Mucosa of descending colon (tissue), 3 donors: ENCODE results near the gene SDHA. TPM values are rescaled to one million over a fixed set of nuclear protein-coding genes. Genes with fewer than 3 reads are reported as not detected.
"Not testable (repeated sequence)": the region's sequence is repeated elsewhere in the genome, so short reads cannot be mapped to it uniquely, and the experiment has no call there.

Experiments
- ATAC-seq: fragments of 200-7000 bp; cut with Tn5 transposase; one replicate; pipeline ENCODE4 v1.9.1; 2020; ENCODE audit warnings: mild to moderate bottlenecking, moderate library complexity
- DNase-seq, 3 donors: peaks; one replicate each; pipeline ENCODE4 v3.0.0-alpha.2; 2020
- H3K36me3 ChIP-seq: fragments of 200-600 bp; one replicate; pipeline ENCODE4 v1.8.0; 2021; ENCODE audit warnings: low read depth, mild to moderate bottlenecking
- H3K4me1 ChIP-seq: fragments of 200-600 bp; one replicate; pipeline ENCODE4 v1.8.0; 2021; ENCODE audit warnings: low read depth, mild to moderate bottlenecking
- H3K4me3 ChIP-seq: fragments of 200-600 bp; one replicate; pipeline ENCODE4 v1.8.0; 2021; ENCODE audit warnings: mild to moderate bottlenecking
- H3K9me3 ChIP-seq: fragments of 200-600 bp; one replicate; pipeline ENCODE4 v1.8.0; 2021; ENCODE audit warnings: mild to moderate bottlenecking
- intact Hi-C, 2 donors: fragments of 100-400 bp; cut with DNase I in 1 of 2; cut with micrococcal nuclease in 1 of 2; formaldehyde crosslinking; loops; one replicate each; pipeline versions ENCODE4 v1.11.0 to v1.11.1; 2022; cut with DNase I, micrococcal nuclease
- long read RNA-seq, 2 donors: library from polyadenylated mRNA; unstranded; transcript quantifications; one replicate each; pipeline ENCODE4 v2.0.0, GENCODE V29; 2019 to 2021
- total RNA-seq, 3 donors: library from RNA; stranded (reverse); fragmentation: NEBNext Ultra II Directional in 2 of 3; extraction: Animal tissue kit (Norgen Biotek cat#: 25700) in 2 of 3; gene quantifications; one replicate each; pipeline versions ENCODE4 v1.2.1 to v1.2.4, GENCODE V29; 2021 to 2023
- TF ChIP-seq, protein P1 (sequence below): fragments of 200-600 bp; IDR thresholded peaks from one replicate; pipeline ENCODE4 v1.8.0; 2022; ENCODE audit warnings: antibody characterized with exemption, mild to moderate bottlenecking
- donor health status: DM: no; HTN: no; CAD: no; lungs with moderate emphysema.
- donor health status: DM: no; HTN: no; CAD: no.
- donor health status: DM: no; HTN: yes; CAD: no.

The SDHA gene
- total RNA-seq = 100 to 1,000 TPM; 223 to 322 (median 249) TPM
- long read RNA-seq, donor 1, transcript SDHA-201 (15 exons, 2,390 nt) = major isoform, 382 of 445 reads
- long read RNA-seq, donor 1, transcript SDHA-204 (13 exons, 2,067 nt) = minor isoform, 7 of 445 reads
- long read RNA-seq, donor 1, partial matches to known transcripts = 39 of 445 reads
- long read RNA-seq, donor 1, other reads (novel, unspliced or antisense) = 15 of 445 reads
- long read RNA-seq, donor 2, transcript SDHA-201 (15 exons, 2,390 nt) = major isoform, 193 of 221 reads
- long read RNA-seq, donor 2, partial matches to known transcripts = 10 of 221 reads
- long read RNA-seq, donor 2, other reads (novel, unspliced or antisense) = 14 of 221 reads

- H3K9me3 ChIP-seq, H3K36me3 ChIP-seq, intact Hi-C loops, H3K4me1 ChIP-seq: not testable (repeated sequence)
- H3K4me3 ChIP-seq = peak within 1 kb of the TSS; percentile 95
- ATAC-seq (peak; percentile 94), DNase-seq (peak; percentile 96 to 99 (median 96))
Measured at GRCh38 chr5:217494-218456, at the start of gene SDHA, which contains the start of gene CCDC127. Gene SDHA (plus strand): TSS chr5:218320. CDS start chr5:218356, 36 bp downstream. Gene CCDC127 (minus strand): TSS chr5:218153. CDS start chr5:216849, 1,304 bp downstream.

DNA sequence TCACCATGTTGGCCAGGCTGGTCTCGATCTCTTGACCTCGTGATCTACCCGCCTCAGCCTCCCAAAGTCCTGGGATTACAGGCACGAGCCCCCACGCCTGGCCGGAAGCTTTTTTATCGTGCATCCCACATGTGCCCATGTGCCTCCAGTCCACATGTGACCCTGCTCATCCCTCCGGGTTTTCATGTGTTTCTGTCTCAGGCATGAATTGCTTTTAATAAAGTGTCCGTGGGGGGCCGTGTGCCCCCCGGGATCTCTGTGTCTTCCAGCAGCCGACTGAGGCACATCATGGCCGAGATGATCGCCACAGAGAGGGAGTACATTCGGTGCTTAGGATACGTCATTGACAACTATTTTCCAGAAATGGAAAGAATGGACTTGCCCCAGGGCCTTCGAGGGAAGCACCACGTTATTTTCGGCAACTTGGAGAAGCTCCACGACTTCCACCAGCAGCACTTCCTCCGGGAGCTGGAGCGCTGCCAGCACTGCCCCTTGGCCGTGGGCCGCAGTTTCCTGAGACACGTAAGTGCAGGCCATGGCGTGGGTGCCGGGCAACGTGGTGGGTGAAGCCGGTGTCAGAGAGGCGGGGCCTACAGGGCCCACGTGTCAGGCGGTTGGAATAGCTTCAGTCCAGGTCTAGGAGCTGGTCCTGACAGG is 48.9 kb upstream of the SDHA start:
- Histone ChIP-seq H3K4me1 (no peaks in the 10 kb centered on the region), H3K36me3 (no peaks in the 10 kb centered on the region), H3K4me3 (no peak overlapping the region), H3K9me3 (no peaks in the 10 kb centered on the region)
- TF ChIP-seq, protein P1, sequence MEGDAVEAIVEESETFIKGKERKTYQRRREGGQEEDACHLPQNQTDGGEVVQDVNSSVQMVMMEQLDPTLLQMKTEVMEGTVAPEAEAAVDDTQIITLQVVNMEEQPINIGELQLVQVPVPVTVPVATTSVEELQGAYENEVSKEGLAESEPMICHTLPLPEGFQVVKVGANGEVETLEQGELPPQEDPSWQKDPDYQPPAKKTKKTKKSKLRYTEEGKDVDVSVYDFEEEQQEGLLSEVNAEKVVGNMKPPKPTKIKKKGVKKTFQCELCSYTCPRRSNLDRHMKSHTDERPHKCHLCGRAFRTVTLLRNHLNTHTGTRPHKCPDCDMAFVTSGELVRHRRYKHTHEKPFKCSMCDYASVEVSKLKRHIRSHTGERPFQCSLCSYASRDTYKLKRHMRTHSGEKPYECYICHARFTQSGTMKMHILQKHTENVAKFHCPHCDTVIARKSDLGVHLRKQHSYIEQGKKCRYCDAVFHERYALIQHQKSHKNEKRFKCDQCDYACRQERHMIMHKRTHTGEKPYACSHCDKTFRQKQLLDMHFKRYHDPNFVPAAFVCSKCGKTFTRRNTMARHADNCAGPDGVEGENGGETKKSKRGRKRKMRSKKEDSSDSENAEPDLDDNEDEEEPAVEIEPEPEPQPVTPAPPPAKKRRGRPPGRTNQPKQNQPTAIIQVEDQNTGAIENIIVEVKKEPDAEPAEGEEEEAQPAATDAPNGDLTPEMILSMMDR = no peak
- ATAC-seq (no peak), DNase-seq (no peak)
- intact Hi-C loops = no loop called here

GRCh38 chr5:169728-170094 is 48.4 kb upstream of the SDHA start:
- H3K36me3 ChIP-seq = no peaks in the 10 kb centered on the region
- no peak for ATAC-seq
- no peak for DNase-seq
- H3K4me1 ChIP-seq = no peaks in the 10 kb centered on the region
- TF ChIP-seq, protein P1 = no peak
- intact Hi-C loops = no loop called here
- no peaks in the 10 kb centered on the region for H3K9me3 ChIP-seq
- H3K4me3 ChIP-seq = no peak overlapping the region

DNA sequence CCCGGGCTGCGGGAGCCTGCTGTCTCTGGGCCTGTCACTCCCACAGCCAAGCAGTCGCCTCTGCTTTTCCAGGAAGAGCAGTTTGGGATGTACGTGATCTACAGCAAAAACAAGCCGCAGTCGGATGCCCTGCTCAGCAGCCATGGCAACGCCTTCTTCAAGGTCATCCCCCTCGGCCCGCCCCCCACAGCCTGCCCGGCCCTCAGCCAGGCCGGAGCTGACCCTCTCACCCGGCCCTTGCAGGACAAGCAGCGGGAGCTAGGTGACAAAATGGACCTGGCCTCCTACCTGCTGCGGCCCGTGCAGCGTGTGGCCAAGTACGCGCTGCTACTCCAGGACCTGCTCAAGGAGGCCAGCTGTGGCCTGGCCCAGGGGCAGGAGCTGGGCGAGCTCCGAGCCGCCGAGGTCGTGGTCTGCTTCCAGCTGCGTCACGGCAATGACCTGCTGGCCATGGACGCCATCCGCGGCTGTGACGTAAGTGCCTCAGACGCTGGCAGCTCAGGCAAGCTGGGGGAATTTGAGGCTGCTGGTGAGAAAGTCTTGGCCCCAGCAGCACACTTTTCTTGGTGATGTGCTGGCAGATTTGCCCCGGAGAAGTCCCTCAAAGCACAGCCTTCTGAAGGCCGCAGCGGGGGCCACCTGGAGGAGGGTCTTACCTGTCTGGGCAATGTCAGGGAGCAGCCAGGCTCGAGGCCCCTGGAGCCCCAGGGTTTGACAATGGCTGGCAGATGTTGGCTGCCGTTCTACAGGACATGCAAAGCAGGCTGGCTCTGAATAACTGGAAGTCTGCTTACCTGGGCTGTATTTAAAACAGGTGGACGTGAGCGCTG is 46.9 kb upstream of the SDHA start:
- ATAC-seq (no peak), DNase-seq (no peak)
- no peaks in the 10 kb centered on the region for H3K9me3 ChIP-seq
- no peak overlapping the region for H3K4me3 ChIP-seq
- H3K4me1 ChIP-seq = no peaks in the 10 kb centered on the region
- no peaks in the 10 kb centered on the region for H3K36me3 ChIP-seq
- intact Hi-C loops = no loop called here
- TF ChIP-seq, protein P1 = no peak

GRCh38 chr5:171801-172331 is 46.3 kb upstream of the SDHA start:
- TF ChIP-seq, protein P1 = no peak
- Histone ChIP-seq H3K9me3 (no peaks in the 10 kb centered on the region), H3K4me3 (no peak overlapping the region), H3K36me3 (no peaks in the 10 kb centered on the region), H3K4me1 (no peaks in the 10 kb centered on the region)
- intact Hi-C loops = no loop called here
- no peak for ATAC-seq
- no peak for DNase-seq
